Suprapubic skin (tissue), 4 donors: ENCODE results near the gene MAP1A. TPM values are rescaled to one million over a fixed set of nuclear protein-coding genes. Genes with fewer than 3 reads are reported as not detected.

ENCODE experiments used
- total RNA-seq, 4 donors: library from RNA; depleted of rRNA; stranded (reverse); fragments of >200 nt; gene quantifications; one replicate each; pipeline ENCODE4 v1.1.0, GENCODE V29; 2016

Gene MAP1A
- total RNA-seq, 4 donors from 2014 or later = 2.4 to 5.7 (median 4.0) TPM

Other genes starting within 250 kb of the MAP1A start
- gene TGM7, start 215.4 kb upstream of the MAP1A start, total RNA-seq = not detected
- 1 to 10 TPM; 3.2 to 5.7 (median 5.6) TPM for gene LCMT2, start 187.0 kb upstream of the MAP1A start, total RNA-seq
- 10 to 100 TPM in 3 of 4 donors, 1 to 10 TPM in 1; 7.7 to 21.1 (median 16.2) TPM for gene ZSCAN29, start 146.6 kb upstream of the MAP1A start, total RNA-seq
- gene TUBGCP4, start 146.5 kb upstream of the MAP1A start, total RNA-seq = 10 to 100 TPM; 13.0 to 28.5 (median 22.2) TPM
- 10 to 100 TPM; 17.6 to 49.4 (median 29.0) TPM for gene TP53BP1, start 24.5 kb upstream of the MAP1A start, total RNA-seq
- 10 to 100 TPM; 23.8 to 63.6 (median 32.6) TPM for gene PPIP5K1, start 72.6 kb downstream of the MAP1A start, total RNA-seq
- gene CKMT1B, start 76.4 kb downstream of the MAP1A start, total RNA-seq = 10 to 100 TPM; 44.9 to 74.1 (median 48.5) TPM
- 1 to 10 TPM in 1 of 4 donors, under 1 TPM in 3; 0.49 to 7.9 (median 0.68) TPM for gene STRC, start 101.2 kb downstream of the MAP1A start, total RNA-seq
- 1 to 10 TPM; 1.8 to 6.5 (median 3.2) TPM for gene CATSPER2, start 131.2 kb downstream of the MAP1A start, total RNA-seq
- 10 to 100 TPM; 33.5 to 77.6 (median 53.0) TPM for gene CKMT1A, start 176.3 kb downstream of the MAP1A start, total RNA-seq
- gene PDIA3, start 228.8 kb downstream of the MAP1A start, total RNA-seq = 100 to 1,000 TPM in 2 of 4 donors, 10 to 100 TPM in 2; 57.1 to 157 (median 100.0) TPM